ENCODE data around the gene ADRM1.

DNA sequence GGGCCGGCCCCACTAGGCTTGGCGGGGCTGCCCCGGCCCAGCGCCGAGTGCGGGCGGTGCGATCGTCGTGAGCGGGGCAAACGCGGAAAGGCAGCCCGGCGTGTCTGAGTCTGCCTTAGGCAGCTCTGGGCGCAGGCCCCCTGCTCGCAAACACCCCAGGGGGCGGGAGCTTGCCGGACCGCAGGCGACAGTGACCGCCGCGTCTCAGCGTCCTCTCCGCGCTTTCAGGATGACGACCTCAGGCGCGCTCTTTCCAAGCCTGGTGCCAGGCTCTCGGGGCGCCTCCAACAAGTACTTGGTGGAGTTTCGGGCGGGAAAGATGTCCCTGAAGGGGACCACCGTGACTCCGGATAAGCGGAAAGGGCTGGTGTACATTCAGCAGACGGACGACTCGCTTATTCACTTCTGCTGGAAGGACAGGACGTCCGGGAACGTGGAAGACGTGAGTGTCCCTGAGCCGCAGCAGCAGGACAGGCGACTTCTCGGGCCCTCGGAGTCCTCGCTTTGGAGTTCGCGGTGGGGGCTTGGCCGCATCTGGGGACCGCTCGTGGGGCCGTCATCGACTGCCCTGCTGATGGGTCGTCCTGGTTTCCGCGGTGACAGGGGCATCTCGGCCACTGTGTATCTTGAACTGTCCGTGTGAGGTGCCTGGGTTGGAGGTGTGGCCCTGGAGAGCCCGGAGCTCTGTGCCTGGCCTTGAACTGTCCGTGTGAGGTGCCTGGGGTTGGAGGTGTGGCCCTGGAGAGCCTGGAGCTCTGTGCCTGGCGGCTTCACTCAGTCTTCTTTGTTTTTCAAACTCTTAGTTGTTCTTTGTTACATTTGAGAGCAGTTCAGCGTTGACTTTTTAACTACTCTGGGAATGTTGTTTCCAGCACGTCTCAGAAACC is 786 bp downstream of the ADRM1 start:
- TF ChIP-seq, protein P1, sequence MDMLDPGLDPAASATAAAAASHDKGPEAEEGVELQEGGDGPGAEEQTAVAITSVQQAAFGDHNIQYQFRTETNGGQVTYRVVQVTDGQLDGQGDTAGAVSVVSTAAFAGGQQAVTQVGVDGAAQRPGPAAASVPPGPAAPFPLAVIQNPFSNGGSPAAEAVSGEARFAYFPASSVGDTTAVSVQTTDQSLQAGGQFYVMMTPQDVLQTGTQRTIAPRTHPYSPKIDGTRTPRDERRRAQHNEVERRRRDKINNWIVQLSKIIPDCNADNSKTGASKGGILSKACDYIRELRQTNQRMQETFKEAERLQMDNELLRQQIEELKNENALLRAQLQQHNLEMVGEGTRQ (IDR thresholded peaks at IDR 0.05): no peak
- no peak for TF ChIP-seq HDAC2 (IDR thresholded peaks at IDR 0.05)
